ENCODE results near the gene S100A5. TPM values are rescaled to one million over a fixed set of nuclear protein-coding genes. Genes with fewer than 3 reads are reported as not detected.
A peak's percentile ranks its signal among the peaks of the same experiment; 100 is the strongest.

Gene S100A5
- polyA plus RNA-seq, 4 donors, result 0.18 TPM; not detected in 3

GRCh38 chr1:153506386-153506785 lies 34.3 kb downstream of the S100A5 start:
- Histone ChIP-seq H3K4me1 (ENCODE audit: control insufficient read depth in 3 of 3, insufficient read depth in 2 of 3, low read depth in 1 of 3, low read length in 2 of 3) (peaks cover 2 to 21% (median 2%) of the 10 kb centered on the region in 3 donors), H3K27me3 (ENCODE audit: control insufficient read depth in 3 of 3, insufficient read depth in 3 of 3, low read length in 3 of 3) (no peaks in the 10 kb centered on the region), H3K27ac (ENCODE audit: low read depth in 1 of 3, low read length in 2 of 3) (peak overlapping the region in 2 of 3 donors; percentile 57 to 59), H3K9me3 (ENCODE audit: control insufficient read depth in 2 of 2, insufficient read depth in 1 of 2, low read depth in 1 of 2, low read length in 1 of 2) (no peaks in the 10 kb centered on the region), H3K36me3 (ENCODE audit: control insufficient read depth in 3 of 3, insufficient read depth in 2 of 3, low read depth in 1 of 3, low read length in 3 of 3) (no peaks in the 10 kb centered on the region), H3K4me3 (ENCODE audit: low read depth in 1 of 3, low read length in 3 of 3) (no peak overlapping the region)
- no peak for FAIRE-seq
- DNase-seq, result no peak
- 80 to 87% (median 85%) methylated on average over 5 of the region's 5 CpGs for WGBS, 3 donors

- FAIRE-seq, result no peak
- H3K27me3 ChIP-seq (ENCODE audit: control insufficient read depth in 3 of 3, insufficient read depth in 3 of 3, low read length in 3 of 3), result no peaks in the 10 kb centered on the region
- H3K4me3 ChIP-seq (ENCODE audit: low read depth in 1 of 3, low read length in 3 of 3), result no peak overlapping the region
- no peaks in the 10 kb centered on the region for H3K9me3 ChIP-seq (ENCODE audit: control insufficient read depth in 2 of 2, insufficient read depth in 1 of 2, low read depth in 1 of 2, low read length in 1 of 2)
- H3K27ac ChIP-seq (ENCODE audit: low read depth in 1 of 3, low read length in 2 of 3), result no peak overlapping the region
- peaks cover 2 to 21% (median 2%) of the 10 kb centered on the region in 3 donors for H3K4me1 ChIP-seq (ENCODE audit: control insufficient read depth in 3 of 3, insufficient read depth in 2 of 3, low read depth in 1 of 3, low read length in 2 of 3)
- H3K36me3 ChIP-seq (ENCODE audit: control insufficient read depth in 3 of 3, insufficient read depth in 2 of 3, low read depth in 1 of 3, low read length in 3 of 3), result no peaks in the 10 kb centered on the region
- WGBS, 3 donors, result 83 to 100% (median 89%) methylated on average over 1 of the region's 1 CpG
- no peak for DNase-seq
Observed at GRCh38 chr1:153505576-153505975, 35.2 kb downstream of the S100A5 start.

GRCh38 chr1:153503766-153504165 lies 37.0 kb downstream of the S100A5 start:
- Histone ChIP-seq H3K4me3 (ENCODE audit: low read depth in 1 of 3, low read length in 3 of 3) (no peak overlapping the region), H3K4me1 (ENCODE audit: control insufficient read depth in 3 of 3, insufficient read depth in 2 of 3, low read depth in 1 of 3, low read length in 2 of 3) (peaks cover 2 to 21% (median 2%) of the 10 kb centered on the region in 3 donors), H3K27me3 (ENCODE audit: control insufficient read depth in 3 of 3, insufficient read depth in 3 of 3, low read length in 3 of 3) (no peaks in the 10 kb centered on the region), H3K9me3 (ENCODE audit: control insufficient read depth in 2 of 2, insufficient read depth in 1 of 2, low read depth in 1 of 2, low read length in 1 of 2) (no peaks in the 10 kb centered on the region), H3K27ac (ENCODE audit: low read depth in 1 of 3, low read length in 2 of 3) (no peak overlapping the region), H3K36me3 (ENCODE audit: control insufficient read depth in 3 of 3, insufficient read depth in 2 of 3, low read depth in 1 of 3, low read length in 3 of 3) (no peaks in the 10 kb centered on the region)
- FAIRE-seq (no peak), DNase-seq (no peak)
- 72 to 92% (median 87%) methylated on average over 3 of the region's 3 CpGs for WGBS, 3 donors

- Histone ChIP-seq H3K36me3 (ENCODE audit: control insufficient read depth in 3 of 3, insufficient read depth in 2 of 3, low read depth in 1 of 3, low read length in 3 of 3) (no peaks in the 10 kb centered on the region), H3K27me3 (ENCODE audit: control insufficient read depth in 3 of 3, insufficient read depth in 3 of 3, low read length in 3 of 3) (no peaks in the 10 kb centered on the region), H3K4me1 (ENCODE audit: control insufficient read depth in 3 of 3, insufficient read depth in 2 of 3, low read depth in 1 of 3, low read length in 2 of 3) (peaks cover 0 to 2% (median 0%) of the 10 kb centered on the region in 3 donors), H3K4me3 (ENCODE audit: low read depth in 1 of 3, low read length in 3 of 3) (no peak overlapping the region), H3K9me3 (ENCODE audit: control insufficient read depth in 2 of 2, insufficient read depth in 1 of 2, low read depth in 1 of 2, low read length in 1 of 2) (no peaks in the 10 kb centered on the region), H3K27ac (ENCODE audit: low read depth in 1 of 3, low read length in 2 of 3) (no peak overlapping the region)
- DNase-seq (no peak), FAIRE-seq (no peak)
- WGBS, 3 donors, result 3 to 15% (median 7%) methylated on average over 2 of the region's 2 CpGs
Observed at GRCh38 chr1:153498746-153499145, 42.0 kb downstream of the S100A5 start.

- no peaks in the 10 kb centered on the region for H3K9me3 ChIP-seq (ENCODE audit: control insufficient read depth in 2 of 2, insufficient read depth in 1 of 2, low read depth in 1 of 2, low read length in 1 of 2)
- DNase-seq (no peak), FAIRE-seq (no peak)
- no peaks in the 10 kb centered on the region for H3K27me3 ChIP-seq (ENCODE audit: control insufficient read depth in 3 of 3, insufficient read depth in 3 of 3, low read length in 3 of 3)
- WGBS, 3 donors, result 61 to 66% (median 62%) methylated on average over 6 of the region's 6 CpGs
- H3K4me3 ChIP-seq (ENCODE audit: low read depth in 1 of 3, low read length in 3 of 3), result no peak overlapping the region
- peaks cover 0 to 2% (median 0%) of the 10 kb centered on the region in 3 donors for H3K4me1 ChIP-seq (ENCODE audit: control insufficient read depth in 3 of 3, insufficient read depth in 2 of 3, low read depth in 1 of 3, low read length in 2 of 3)
- no peaks in the 10 kb centered on the region for H3K36me3 ChIP-seq (ENCODE audit: control insufficient read depth in 3 of 3, insufficient read depth in 2 of 3, low read depth in 1 of 3, low read length in 3 of 3)
- H3K27ac ChIP-seq (ENCODE audit: low read depth in 1 of 3, low read length in 2 of 3), result no peak overlapping the region
Observed at GRCh38 chr1:153495536-153495935, 45.2 kb downstream of the S100A5 start.

GRCh38 chr1:153494976-153495535 lies 45.7 kb downstream of the S100A5 start:
- 38 to 45% (median 38%) methylated on average over 6 of the region's 6 CpGs for WGBS, 3 donors
- FAIRE-seq, result no peak
- H3K27me3 ChIP-seq (ENCODE audit: control insufficient read depth in 3 of 3, insufficient read depth in 3 of 3, low read length in 3 of 3), result no peaks in the 10 kb centered on the region
- H3K4me1 ChIP-seq (ENCODE audit: control insufficient read depth in 3 of 3, insufficient read depth in 2 of 3, low read depth in 1 of 3, low read length in 2 of 3), result peaks cover 0 to 2% (median 0%) of the 10 kb centered on the region in 3 donors
- H3K36me3 ChIP-seq (ENCODE audit: control insufficient read depth in 3 of 3, insufficient read depth in 2 of 3, low read depth in 1 of 3, low read length in 3 of 3), result no peaks in the 10 kb centered on the region
- no peaks in the 10 kb centered on the region for H3K9me3 ChIP-seq (ENCODE audit: control insufficient read depth in 2 of 2, insufficient read depth in 1 of 2, low read depth in 1 of 2, low read length in 1 of 2)
- H3K4me3 ChIP-seq (ENCODE audit: low read depth in 1 of 3, low read length in 3 of 3), result no peak overlapping the region
- no peak overlapping the region for H3K27ac ChIP-seq (ENCODE audit: low read depth in 1 of 3, low read length in 2 of 3)
- DNase-seq, result peak; percentile 43 to 68

- FAIRE-seq (no peak), DNase-seq (no peak)
- Histone ChIP-seq H3K36me3 (ENCODE audit: control insufficient read depth in 3 of 3, insufficient read depth in 2 of 3, low read depth in 1 of 3, low read length in 3 of 3) (no peaks in the 10 kb centered on the region), H3K27me3 (ENCODE audit: control insufficient read depth in 3 of 3, insufficient read depth in 3 of 3, low read length in 3 of 3) (no peaks in the 10 kb centered on the region), H3K9me3 (ENCODE audit: control insufficient read depth in 2 of 2, insufficient read depth in 1 of 2, low read depth in 1 of 2, low read length in 1 of 2) (no peaks in the 10 kb centered on the region), H3K27ac (ENCODE audit: low read depth in 1 of 3, low read length in 2 of 3) (peak overlapping the region in 1 of 3 donors; percentile 5), H3K4me3 (ENCODE audit: low read depth in 1 of 3, low read length in 3 of 3) (no peak overlapping the region), H3K4me1 (ENCODE audit: control insufficient read depth in 3 of 3, insufficient read depth in 2 of 3, low read depth in 1 of 3, low read length in 2 of 3) (peaks cover 0 to 2% (median 0%) of the 10 kb centered on the region in 3 donors)
- 67 to 84% (median 78%) methylated on average over 6 of the region's 6 CpGs for WGBS, 3 donors
Observed at GRCh38 chr1:153493343-153493960, 47.3 kb downstream of the S100A5 start.

GRCh38 chr1:153490272-153491051 lies 50.3 kb downstream of the S100A5 start:
- H3K4me3 ChIP-seq (ENCODE audit: low read depth in 1 of 3, low read length in 3 of 3), result no peak overlapping the region
- no peaks in the 10 kb centered on the region for H3K27me3 ChIP-seq (ENCODE audit: control insufficient read depth in 3 of 3, insufficient read depth in 3 of 3, low read length in 3 of 3)
- WGBS, 3 donors, result 20 to 35% (median 26%) methylated on average over 12 of the region's 12 CpGs
- no peaks in the 10 kb centered on the region for H3K36me3 ChIP-seq (ENCODE audit: control insufficient read depth in 3 of 3, insufficient read depth in 2 of 3, low read depth in 1 of 3, low read length in 3 of 3)
- FAIRE-seq, result no peak
- H3K9me3 ChIP-seq (ENCODE audit: control insufficient read depth in 2 of 2, insufficient read depth in 1 of 2, low read depth in 1 of 2, low read length in 1 of 2), result no peaks in the 10 kb centered on the region
- peak overlapping the region in 2 of 3 donors; percentile 23 to 78 for H3K27ac ChIP-seq (ENCODE audit: low read depth in 1 of 3, low read length in 2 of 3)
- H3K4me1 ChIP-seq (ENCODE audit: control insufficient read depth in 3 of 3, insufficient read depth in 2 of 3, low read depth in 1 of 3, low read length in 2 of 3), result peaks cover 0 to 2% (median 0%) of the 10 kb centered on the region in 3 donors
- DNase-seq, result peak in 1 of 2 donors; percentile 17
